Measurements from ENCODE around the gene FYTTD1.
"Not testable (repeated sequence)": the region's sequence is repeated elsewhere in the genome, so short reads cannot be mapped to it uniquely, and the experiment has no call there.

Gene FYTTD1

GRCh38 chr3:197731483-197731882 is 18.2 kb upstream of the FYTTD1 start:
- ATAC-seq; H3K4me3 Mint-ChIP-seq; DNase-seq (ENCODE audit: low spot score in 2 of 2); H3K9me3 Mint-ChIP-seq; H3K27ac Mint-ChIP-seq: not testable (repeated sequence)
- peaks cover 34% of the 10 kb centered on the region for H3K4me1 Mint-ChIP-seq
- H3K36me3 Mint-ChIP-seq: peaks cover 27% of the 10 kb centered on the region

- H3K4me3 Mint-ChIP-seq: no peak overlapping the region
- peaks cover 43% of the 10 kb centered on the region for H3K4me1 Mint-ChIP-seq
These were observed 16.6 kb upstream of the FYTTD1 start for GRCh38 chr3:197733042-197733441.

GRCh38 chr3:197734667-197735318 is 14.9 kb upstream of the FYTTD1 start:
- peaks cover 35% of the 10 kb centered on the region for H3K4me1 Mint-ChIP-seq
- no peak for ATAC-seq

More at GRCh38 chr3:197733042-197733441, 16.6 kb upstream of the FYTTD1 start:
- DNase-seq (ENCODE audit: low spot score in 2 of 2): no peak
- Mint-ChIP-seq H3K9me3 (no peaks in the 10 kb centered on the region), H3K27ac (no peak overlapping the region), H3K36me3 (peaks cover 33% of the 10 kb centered on the region)
- no peak for ATAC-seq

GRCh38 chr3:197736010-197736490 is 13.6 kb upstream of the FYTTD1 start:
- Mint-ChIP-seq H3K4me3 (peak overlapping the region; percentile 80), H3K36me3 (peaks cover 33% of the 10 kb centered on the region), H3K9me3 (no peaks in the 10 kb centered on the region), H3K4me1 (peaks cover 35% of the 10 kb centered on the region), H3K27ac (peak overlapping the region; percentile 79)
- peak; percentile 36 to 73 for DNase-seq (ENCODE audit: low spot score in 2 of 2)
- ATAC-seq: peak; percentile 67

More at GRCh38 chr3:197734667-197735318, 14.9 kb upstream of the FYTTD1 start:
- DNase-seq (ENCODE audit: low spot score in 2 of 2): no peak
- H3K27ac Mint-ChIP-seq: no peak overlapping the region
- peaks cover 33% of the 10 kb centered on the region for H3K36me3 Mint-ChIP-seq
- no peaks in the 10 kb centered on the region for H3K9me3 Mint-ChIP-seq
- peak overlapping the region; percentile 80 for H3K4me3 Mint-ChIP-seq

GRCh38 chr3:197736491-197737318 is 13.0 kb upstream of the FYTTD1 start, which contains the start of gene RUBCN:
Gene RUBCN (minus strand): TSS chr3:197736904. CDS start chr3:197736719, 185 bp downstream.
- peak; percentile 88 to 96 for DNase-seq (ENCODE audit: low spot score in 2 of 2)
- H3K4me3 Mint-ChIP-seq: peak within 1 kb of the TSS; percentile 80
- no peaks in the 10 kb centered on the region for H3K9me3 Mint-ChIP-seq
- peaks cover 31% of the 10 kb centered on the region for H3K36me3 Mint-ChIP-seq
- peak within 1 kb of the TSS; percentile 79 for H3K27ac Mint-ChIP-seq
- H3K4me1 Mint-ChIP-seq: peaks cover 35% of the 10 kb centered on the region
- peak; percentile 96 for ATAC-seq

- Mint-ChIP-seq H3K4me3 (peak overlapping the region; percentile 80), H3K4me1 (peaks cover 29% of the 10 kb centered on the region), H3K36me3 (peaks cover 25% of the 10 kb centered on the region), H3K9me3 (no peaks in the 10 kb centered on the region), H3K27ac (peak overlapping the region; percentile 79)
- DNase-seq (ENCODE audit: low spot score in 2 of 2) (no peak), ATAC-seq (no peak)
These were observed 12.4 kb upstream of the FYTTD1 start for GRCh38 chr3:197737319-197737649.

GRCh38 chr3:197737749-197738462 is 11.8 kb upstream of the FYTTD1 start:
- Mint-ChIP-seq H3K27ac (no peak overlapping the region), H3K9me3 (no peaks in the 10 kb centered on the region), H3K4me3 (peak overlapping the region; percentile 80), H3K4me1 (peaks cover 26% of the 10 kb centered on the region), H3K36me3 (peaks cover 25% of the 10 kb centered on the region)
- ATAC-seq (no peak), DNase-seq (ENCODE audit: low spot score in 2 of 2) (no peak)

GRCh38 chr3:197742787-197743186 is 6.9 kb upstream of the FYTTD1 start:
- no peaks in the 10 kb centered on the region for H3K36me3 Mint-ChIP-seq
- H3K4me1 Mint-ChIP-seq: peaks cover under 1% of the 10 kb centered on the region
- ATAC-seq (no peak), DNase-seq (ENCODE audit: low spot score in 2 of 2) (no peak)
- H3K9me3 Mint-ChIP-seq: no peaks in the 10 kb centered on the region
- no peak overlapping the region for H3K27ac Mint-ChIP-seq
- H3K4me3 Mint-ChIP-seq: no peak overlapping the region

GRCh38 chr3:197746209-197746608 is 3.5 kb upstream of the FYTTD1 start:
- Mint-ChIP-seq H3K9me3 (no peaks in the 10 kb centered on the region), H3K4me1 (peaks cover 21% of the 10 kb centered on the region), H3K4me3 (no peak overlapping the region), H3K36me3 (peaks cover 5% of the 10 kb centered on the region), H3K27ac (no peak overlapping the region)
- DNase-seq (ENCODE audit: low spot score in 2 of 2) (no peak), ATAC-seq (no peak)

- Mint-ChIP-seq H3K4me1 (peaks cover 24% of the 10 kb centered on the region), H3K9me3 (no peaks in the 10 kb centered on the region), H3K27ac (no peak overlapping the region), H3K4me3 (no peak overlapping the region), H3K36me3 (peaks cover 6% of the 10 kb centered on the region)
- no peak for DNase-seq (ENCODE audit: low spot score in 2 of 2)
- no peak for ATAC-seq
These were observed 2.9 kb upstream of the FYTTD1 start for GRCh38 chr3:197746801-197747237.

GRCh38 chr3:197748597-197749314 is 927 bp upstream of the FYTTD1 start:
- Mint-ChIP-seq H3K4me3 (peak overlapping the region; percentile 85), H3K36me3 (peaks cover 10% of the 10 kb centered on the region), H3K4me1 (peaks cover 37% of the 10 kb centered on the region), H3K9me3 (no peaks in the 10 kb centered on the region), H3K27ac (peak overlapping the region; percentile 90)
- ATAC-seq (no peak), DNase-seq (ENCODE audit: low spot score in 2 of 2) (no peak)

- Mint-ChIP-seq H3K4me1 (peaks cover 42% of the 10 kb centered on the region), H3K4me3 (peak overlapping the region; percentile 85), H3K36me3 (peaks cover 10% of the 10 kb centered on the region), H3K27ac (peak overlapping the region; percentile 90), H3K9me3 (no peaks in the 10 kb centered on the region)
- ATAC-seq (peak; percentile 59), DNase-seq (ENCODE audit: low spot score in 2 of 2) (no peak)
These were observed 425 bp upstream of the FYTTD1 start for GRCh38 chr3:197749315-197749600.

GRCh38 chr3:197750396-197750831 is 731 bp downstream of the FYTTD1 start:
- H3K9me3 Mint-ChIP-seq: no peaks in the 10 kb centered on the region
- peaks cover 50% of the 10 kb centered on the region for H3K4me1 Mint-ChIP-seq
- peak overlapping the region; percentile 90 for H3K27ac Mint-ChIP-seq
- peak overlapping the region; percentile 85 for H3K4me3 Mint-ChIP-seq
- H3K36me3 Mint-ChIP-seq: peaks cover 10% of the 10 kb centered on the region
- ATAC-seq (peak; percentile 65), DNase-seq (ENCODE audit: low spot score in 2 of 2) (peak; percentile 37 to 76)

- DNase-seq (ENCODE audit: low spot score in 2 of 2): peak in 1 of 2 donors; percentile 60
- Mint-ChIP-seq H3K36me3 (peaks cover 10% of the 10 kb centered on the region), H3K4me3 (peak overlapping the region; percentile 85), H3K9me3 (no peaks in the 10 kb centered on the region), H3K27ac (peak overlapping the region; percentile 90), H3K4me1 (peaks cover 57% of the 10 kb centered on the region)
- no peak for ATAC-seq
These were observed 1.4 kb downstream of the FYTTD1 start for GRCh38 chr3:197750858-197751737.

Data from stimulated activated effector memory CD8-positive, alpha-beta T cell treated with anti-CD3 and anti-CD28 coated beads, Interleukin-12 subunit alpha, Interleukin-12 subunit beta, amount 100 ng/mL, for 72 hours (primary cell).